ENCODE measurements around the gene TNS3.

The TNS3 gene

DNA sequence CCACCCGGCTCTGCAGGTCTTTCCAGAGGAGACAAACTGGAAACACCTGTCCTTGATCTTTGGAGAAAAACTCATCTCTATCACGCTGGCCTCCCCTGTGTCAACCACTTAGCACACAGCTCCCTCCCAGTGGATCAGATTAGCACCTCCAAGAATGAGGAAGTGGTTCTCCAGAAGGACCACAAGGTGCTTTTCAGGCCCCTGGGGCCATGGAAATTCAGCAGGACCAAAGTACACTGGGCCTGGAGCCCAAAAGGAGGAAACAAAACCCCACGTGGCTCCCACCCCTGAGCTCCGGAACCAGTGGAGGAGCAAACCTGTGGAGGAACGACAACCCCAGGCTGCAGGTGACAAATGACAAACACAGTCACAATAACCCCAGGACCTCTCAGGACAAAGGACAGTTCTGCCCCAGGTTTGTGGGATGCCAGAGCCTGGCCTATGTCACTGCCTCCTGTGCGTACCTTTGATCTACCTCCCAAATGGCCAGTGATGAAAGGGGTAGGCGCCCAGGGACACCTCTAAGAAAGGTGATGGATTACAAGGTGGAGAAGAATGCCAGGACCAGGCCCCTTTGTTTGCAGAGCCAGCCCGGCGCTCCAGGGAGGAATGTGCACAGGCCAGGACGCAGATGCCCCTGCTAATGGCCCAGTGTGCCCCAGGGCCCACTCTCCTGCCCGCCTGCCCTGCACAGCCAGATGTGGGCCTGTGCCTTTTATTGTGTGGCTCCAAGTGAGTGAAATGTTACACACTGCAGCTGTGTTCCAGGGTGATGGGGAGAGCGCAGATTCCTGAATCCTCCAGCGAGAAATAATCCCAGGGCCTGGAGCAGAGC, 5.7 kb downstream of the TNS3 start:
- in situ Hi-C loops (cut with MboI; ENCODE audit: low pct_unique_long_range_greater_than_20kb, low sequenced_read_pairs, unreplicated experiment): no loop called here
- no peak for TF ChIP-seq CTCF (IDR thresholded peaks at IDR 0.05; ENCODE audit: extremely low read depth, insufficient read depth, missing control alignments)
- DNase-seq (ENCODE audit: low spot score): no peak

DNA sequence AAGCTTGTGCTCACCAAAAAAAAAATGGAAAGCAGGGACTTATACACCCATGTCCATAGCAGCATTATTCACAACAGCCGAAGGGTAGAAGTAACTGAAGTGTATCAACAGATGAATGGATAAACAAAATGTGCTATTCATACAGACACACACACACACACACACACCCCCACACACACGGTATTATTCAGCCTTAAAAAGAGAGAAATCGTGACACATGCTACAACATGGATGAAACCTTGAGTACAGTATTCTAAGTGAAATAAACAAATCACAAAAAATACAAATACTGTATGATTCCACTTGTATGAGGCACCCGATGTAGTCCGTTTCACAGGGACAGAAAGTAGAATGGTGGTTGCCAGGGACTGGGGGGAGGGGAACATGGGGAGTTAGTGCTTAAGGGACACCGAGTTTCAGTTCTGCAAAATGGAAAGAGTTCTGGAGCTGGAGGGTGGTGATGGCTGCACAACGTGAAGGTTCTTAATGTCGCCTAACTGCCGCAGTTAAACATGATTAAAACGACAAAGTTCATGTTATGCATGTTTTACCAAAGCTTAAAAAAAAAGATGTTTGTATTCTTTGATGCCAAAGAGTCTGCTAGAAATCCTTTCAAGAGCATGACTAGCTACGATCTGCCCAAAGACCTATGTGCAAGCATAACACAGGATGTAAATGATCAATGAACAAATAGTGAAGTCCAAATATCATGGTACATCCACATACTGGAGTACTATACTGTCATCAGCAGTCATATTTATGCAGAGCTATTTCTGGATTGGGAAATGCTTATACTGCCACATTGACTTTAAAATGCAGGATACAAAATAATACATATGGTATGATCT, 7.2 kb downstream of the TNS3 start:
- in situ Hi-C loops (cut with MboI; ENCODE audit: low pct_unique_long_range_greater_than_20kb, low sequenced_read_pairs, unreplicated experiment): no loop called here
- DNase-seq (ENCODE audit: low spot score): no peak
- TF ChIP-seq CTCF (IDR thresholded peaks at IDR 0.05; ENCODE audit: extremely low read depth, insufficient read depth, missing control alignments): no peak

DNA sequence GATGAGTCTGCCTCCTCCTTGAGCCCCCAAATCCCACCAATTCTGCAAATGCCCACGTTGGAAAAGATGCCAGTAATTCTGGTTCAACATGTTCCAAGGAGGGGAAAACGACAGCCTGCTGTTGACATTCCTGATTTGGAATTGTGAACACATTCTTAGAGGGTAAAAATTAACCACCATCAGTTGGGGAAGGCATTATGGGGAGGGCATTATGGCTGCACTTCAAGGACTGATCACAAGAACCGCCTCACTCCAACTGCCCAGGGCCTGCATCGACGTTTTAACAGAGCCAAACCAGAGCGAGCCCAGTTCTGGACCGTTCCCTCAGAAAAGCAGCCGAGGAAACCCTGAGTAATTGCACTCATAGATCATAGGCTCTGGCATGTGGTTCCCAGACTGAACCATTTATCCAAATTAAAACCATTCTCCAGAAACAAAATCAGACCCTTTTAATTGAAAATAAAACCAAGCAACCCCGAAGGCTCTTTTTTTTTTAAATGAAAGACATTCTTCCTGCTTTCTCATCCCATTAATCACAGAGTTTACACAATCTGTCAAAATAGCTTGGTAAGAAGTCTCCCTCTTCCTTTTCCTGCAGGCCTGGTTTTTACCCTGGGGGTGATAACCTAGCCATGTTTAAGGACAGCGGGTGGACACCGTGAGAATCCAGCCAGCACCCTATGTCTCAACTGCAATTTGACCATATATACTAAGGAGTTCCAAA, 8.0 kb downstream of the TNS3 start:
- TF ChIP-seq CTCF (IDR thresholded peaks at IDR 0.05; ENCODE audit: extremely low read depth, insufficient read depth, missing control alignments): no peak
- in situ Hi-C loops (cut with MboI; ENCODE audit: low pct_unique_long_range_greater_than_20kb, low sequenced_read_pairs, unreplicated experiment): no loop called here
- no peak for DNase-seq (ENCODE audit: low spot score)

- in situ Hi-C loops (cut with MboI; ENCODE audit: low pct_unique_long_range_greater_than_20kb, low sequenced_read_pairs, unreplicated experiment): no loop called here
- DNase-seq (ENCODE audit: low spot score): no peak
- TF ChIP-seq CTCF (IDR thresholded peaks at IDR 0.05; ENCODE audit: extremely low read depth, insufficient read depth, missing control alignments): no peak
Observed at GRCh38 chr7:47572939-47573757, 8.8 kb downstream of the TNS3 start.

GRCh38 chr7:47572094-47572445, 9.8 kb downstream of the TNS3 start:
- in situ Hi-C loops (cut with MboI; ENCODE audit: low pct_unique_long_range_greater_than_20kb, low sequenced_read_pairs, unreplicated experiment): no loop called here
- DNase-seq (ENCODE audit: low spot score): no peak

More at GRCh38 chr7:47572094-47572445, 9.8 kb downstream of the TNS3 start:
- TF ChIP-seq CTCF (IDR thresholded peaks at IDR 0.05; ENCODE audit: extremely low read depth, insufficient read depth, missing control alignments): no peak
